ENCODE results near the gene KCNAB3.

Gene KCNAB3

DNA sequence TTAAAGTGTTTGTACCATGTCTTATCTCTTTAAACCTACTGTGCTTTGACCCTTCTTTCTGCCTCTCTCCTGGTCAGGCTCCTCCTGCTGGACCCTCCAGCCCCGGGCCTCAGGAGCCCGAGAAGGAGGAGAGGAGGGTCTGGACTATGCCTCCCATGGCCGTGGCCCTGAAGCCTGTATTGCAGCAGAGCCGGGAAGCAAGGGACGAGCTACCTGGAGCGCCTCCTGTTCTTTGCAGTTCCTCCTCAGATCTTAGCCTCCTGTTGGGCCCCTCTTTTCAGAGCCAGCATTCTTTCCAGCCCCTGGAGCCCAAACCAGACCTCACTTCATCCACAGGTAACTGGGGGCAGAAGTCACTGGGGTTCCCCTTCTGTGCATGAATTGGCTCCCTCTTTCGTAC, 16.0 kb upstream of the KCNAB3 start:
- no peaks in the 10 kb centered on the region for H3K4me1 ChIP-seq
- no peaks in the 10 kb centered on the region for H3K9me3 ChIP-seq
- TF ChIP-seq, protein P1, sequence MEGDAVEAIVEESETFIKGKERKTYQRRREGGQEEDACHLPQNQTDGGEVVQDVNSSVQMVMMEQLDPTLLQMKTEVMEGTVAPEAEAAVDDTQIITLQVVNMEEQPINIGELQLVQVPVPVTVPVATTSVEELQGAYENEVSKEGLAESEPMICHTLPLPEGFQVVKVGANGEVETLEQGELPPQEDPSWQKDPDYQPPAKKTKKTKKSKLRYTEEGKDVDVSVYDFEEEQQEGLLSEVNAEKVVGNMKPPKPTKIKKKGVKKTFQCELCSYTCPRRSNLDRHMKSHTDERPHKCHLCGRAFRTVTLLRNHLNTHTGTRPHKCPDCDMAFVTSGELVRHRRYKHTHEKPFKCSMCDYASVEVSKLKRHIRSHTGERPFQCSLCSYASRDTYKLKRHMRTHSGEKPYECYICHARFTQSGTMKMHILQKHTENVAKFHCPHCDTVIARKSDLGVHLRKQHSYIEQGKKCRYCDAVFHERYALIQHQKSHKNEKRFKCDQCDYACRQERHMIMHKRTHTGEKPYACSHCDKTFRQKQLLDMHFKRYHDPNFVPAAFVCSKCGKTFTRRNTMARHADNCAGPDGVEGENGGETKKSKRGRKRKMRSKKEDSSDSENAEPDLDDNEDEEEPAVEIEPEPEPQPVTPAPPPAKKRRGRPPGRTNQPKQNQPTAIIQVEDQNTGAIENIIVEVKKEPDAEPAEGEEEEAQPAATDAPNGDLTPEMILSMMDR (IDR thresholded peaks at IDR 0.05; ENCODE audit: low read depth, low read length): no peak
- H3K36me3 ChIP-seq: peaks cover 3% of the 10 kb centered on the region
- DNase-seq: no peak
- H3K4me3 ChIP-seq (ENCODE audit: low read depth, low read length): no peak overlapping the region
- no peaks in the 10 kb centered on the region for H3K27me3 ChIP-seq

DNA sequence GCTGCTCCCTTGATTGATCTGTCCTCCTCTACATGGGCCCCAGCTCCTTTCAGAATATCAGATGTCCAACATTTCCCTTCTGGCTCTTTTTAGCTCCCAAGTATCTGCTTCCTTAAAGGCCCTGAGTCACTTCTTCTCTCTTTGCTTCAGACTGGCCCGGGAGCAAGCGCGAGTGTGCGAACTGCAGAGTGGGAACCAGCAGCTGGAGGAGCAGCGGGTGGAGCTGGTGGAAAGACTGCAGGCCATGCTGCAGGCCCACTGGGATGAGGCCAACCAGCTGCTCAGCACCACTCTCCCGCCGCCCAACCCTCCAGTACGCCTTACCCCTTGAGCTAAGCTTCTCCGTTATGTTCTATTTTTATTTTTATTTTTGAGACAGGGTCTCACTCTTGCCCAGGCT, 14.7 kb upstream of the KCNAB3 start:
- no peak for DNase-seq
- Histone ChIP-seq H3K4me3 (ENCODE audit: low read depth, low read length) (no peak overlapping the region), H3K27me3 (no peaks in the 10 kb centered on the region), H3K4me1 (no peaks in the 10 kb centered on the region), H3K36me3 (peaks cover 3% of the 10 kb centered on the region), H3K9me3 (no peaks in the 10 kb centered on the region)
- TF ChIP-seq, protein P1 (IDR thresholded peaks at IDR 0.05; ENCODE audit: low read depth, low read length): no peak

DNA sequence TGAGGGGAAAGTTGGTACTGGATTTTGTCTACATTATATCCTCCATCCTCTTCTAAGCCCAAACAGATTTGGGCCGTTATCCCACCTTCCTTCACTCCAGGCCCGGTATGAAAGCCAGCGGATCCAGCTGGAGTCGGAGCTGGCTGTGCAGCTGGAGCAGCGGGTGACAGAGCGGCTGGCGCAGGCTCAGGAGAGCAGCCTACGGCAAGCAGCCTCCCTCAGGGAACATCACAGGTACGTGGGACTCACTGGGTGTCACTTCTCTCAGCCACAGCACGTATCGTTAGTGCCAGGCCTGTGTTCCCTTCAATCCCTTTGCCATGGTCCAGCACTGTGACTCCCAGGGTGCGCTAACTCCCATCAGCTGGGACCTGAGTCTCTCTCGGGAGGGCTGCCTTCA, 13.6 kb upstream of the KCNAB3 start:
- Histone ChIP-seq H3K27me3 (no peaks in the 10 kb centered on the region), H3K4me3 (ENCODE audit: low read depth, low read length) (no peak overlapping the region), H3K4me1 (no peaks in the 10 kb centered on the region), H3K36me3 (peaks cover 3% of the 10 kb centered on the region), H3K9me3 (no peaks in the 10 kb centered on the region)
- DNase-seq: no peak
- TF ChIP-seq, protein P1 (IDR thresholded peaks at IDR 0.05; ENCODE audit: low read depth, low read length): no peak

DNA sequence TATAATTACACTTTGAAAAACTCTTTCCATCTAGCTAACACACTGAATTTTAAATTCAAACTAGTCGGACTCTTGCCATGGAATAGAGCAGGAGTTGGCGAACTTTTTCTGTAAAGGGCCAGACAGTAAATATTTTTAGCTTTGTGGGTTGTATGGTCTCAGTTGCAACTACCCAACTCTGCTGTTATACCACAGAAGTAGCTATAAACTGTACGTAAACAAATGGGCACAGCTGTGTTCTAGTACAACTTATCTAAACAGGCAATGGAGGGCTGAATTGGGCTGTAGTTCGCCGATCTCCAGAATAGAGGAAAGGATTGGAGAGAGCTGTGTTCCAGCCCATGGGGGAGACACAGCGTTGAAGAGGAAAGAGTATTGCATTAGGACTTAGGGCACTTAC, 11.1 kb upstream of the KCNAB3 start:
- H3K27me3 ChIP-seq: no peaks in the 10 kb centered on the region
- no peak for DNase-seq
- H3K4me1 ChIP-seq: no peaks in the 10 kb centered on the region
- H3K9me3 ChIP-seq: no peaks in the 10 kb centered on the region
- no peak overlapping the region for H3K4me3 ChIP-seq (ENCODE audit: low read depth, low read length)
- H3K36me3 ChIP-seq: peaks cover 3% of the 10 kb centered on the region
- TF ChIP-seq, protein P1 (IDR thresholded peaks at IDR 0.05; ENCODE audit: low read depth, low read length): no peak

DNA sequence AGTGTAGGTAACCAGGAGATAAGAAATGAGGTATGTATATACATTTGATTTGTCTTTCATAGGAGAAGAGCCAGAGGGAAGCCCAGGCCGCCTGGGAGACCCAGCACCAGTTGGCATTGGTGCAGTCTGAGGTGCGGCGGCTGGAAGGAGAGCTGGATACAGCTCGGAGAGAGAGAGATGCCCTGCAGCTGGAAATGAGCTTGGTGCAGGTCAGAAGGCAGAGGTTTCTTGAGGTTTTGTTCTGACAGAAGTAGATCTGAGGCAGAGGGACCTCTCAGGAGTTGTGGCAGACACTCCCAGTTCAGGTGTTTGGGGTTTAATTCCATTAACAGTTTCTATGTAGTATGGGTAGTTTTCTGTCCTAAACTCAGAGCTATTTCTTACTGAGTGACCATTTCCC, 10.4 kb upstream of the KCNAB3 start:
- Histone ChIP-seq H3K36me3 (peaks cover 3% of the 10 kb centered on the region), H3K4me3 (ENCODE audit: low read depth, low read length) (no peak overlapping the region)

DNA sequence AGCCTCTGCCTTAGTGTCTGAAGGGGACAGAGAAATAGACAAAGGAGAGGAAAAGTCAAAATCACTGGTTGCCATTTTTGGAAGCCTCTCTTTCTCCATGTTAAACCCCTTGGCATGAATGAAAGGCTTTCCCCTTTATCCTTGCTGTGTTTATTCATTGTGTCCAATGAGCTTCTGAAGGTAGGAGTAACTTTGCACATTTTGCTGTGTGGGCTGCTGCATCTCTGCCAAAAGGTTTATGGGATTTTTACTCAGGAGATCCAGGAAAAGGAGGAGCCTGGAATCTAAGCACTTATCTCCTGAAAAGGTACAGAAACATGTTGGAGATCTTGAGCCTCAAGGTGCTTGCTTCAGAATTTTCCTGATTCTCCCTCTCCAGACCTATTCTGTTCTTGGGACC, 6.2 kb upstream of the KCNAB3 start:
- TF ChIP-seq, protein P1 (IDR thresholded peaks at IDR 0.05; ENCODE audit: low read depth, low read length): no peak
- no peaks in the 10 kb centered on the region for H3K27me3 ChIP-seq
- H3K4me1 ChIP-seq: no peaks in the 10 kb centered on the region
- DNase-seq: no peak
- no peaks in the 10 kb centered on the region for H3K9me3 ChIP-seq
- no peak overlapping the region for H3K4me3 ChIP-seq (ENCODE audit: low read depth, low read length)
- H3K36me3 ChIP-seq: no peaks in the 10 kb centered on the region

More for the DNA sequence above, 10.4 kb upstream of the KCNAB3 start:
- no peaks in the 10 kb centered on the region for H3K9me3 ChIP-seq
- no peaks in the 10 kb centered on the region for H3K27me3 ChIP-seq
- TF ChIP-seq, protein P1 (IDR thresholded peaks at IDR 0.05; ENCODE audit: low read depth, low read length): no peak
- no peak for DNase-seq
- no peaks in the 10 kb centered on the region for H3K4me1 ChIP-seq
